Measurements from ENCODE around the gene SLC30A1.

GRCh38 chr1:211530102-211530501 lies 48.9 kb downstream of the SLC30A1 start:
- TF ChIP-seq CTCF (conservative IDR thresholded peaks at IDR 0.05; ENCODE audit: low read length), result no peak
- no peak for TF ChIP-seq EZH2phosphoT487 (IDR thresholded peaks at IDR 0.05; ENCODE audit: borderline replicate concordance)
